B cell (primary cell): Measurements from ENCODE around the gene TRIM65. TPM values are rescaled to one million over a fixed set of nuclear protein-coding genes. Genes with fewer than 3 reads are reported as not detected.

Experiments
- ATAC-seq: fragments of 200-7000 bp; cut with Tn5 transposase; one replicate; pipeline ENCODE4 v1.10.0; 2021; ENCODE audit warnings: low read depth, mild to moderate bottlenecking, moderate number of reproducible peaks, moderate library complexity
- CTCF ChIA-PET: fragments of 350-600 bp; sonication (Branson Sonifier 250); formaldehyde crosslinking; loops from one replicate; lab custom pipeline; 2021; ENCODE audit warnings: antibody characterized with exemption, inconsistent platforms; lab: Charles Lee
- POLR2A ChIA-PET: fragments of 350-600 bp; sonication (Branson Sonifier 250); formaldehyde crosslinking; loops from one replicate; lab custom pipeline; 2021; ENCODE audit warnings: antibody characterized with exemption; lab: Charles Lee
- DNase-seq: peaks from one replicate; pipeline ENCODE4 v3.0.0; 2013
- H2AFZ ChIP-seq: 2 replicates; pipeline ENCODE4 v1.6.1; 2012; ENCODE audit warnings: mild to moderate bottlenecking, low read depth, low read length; ENCODE audit not compliant: insufficient read depth, poor library complexity, severe bottlenecking
- H3K27ac ChIP-seq, 2 donors: 1 replicate in 1 of 2; 2 replicates in 1 of 2; pipeline ENCODE4 v1.5.1; 2012 to 2013; ENCODE audit warnings: low read length in 2 of 2, mild to moderate bottlenecking in 2 of 2, moderate library complexity in 1 of 2
- H3K27me3 ChIP-seq, 4 experiments: fragments of 200-600 bp in 1 of 4; sonication (generic) in 1 of 4; replicated peaks in 1 of 4; 1 replicate in 2 of 4; 2 replicates in 2 of 4; pipeline versions ENCODE4 v1.6.1 to v1.7.0; 2013 to 2016; ENCODE audit warnings: low read length in 3 of 4, mild to moderate bottlenecking in 2 of 4, mixed read lengths in 1 of 4, moderate library complexity in 1 of 4; ENCODE audit not compliant: insufficient read depth in 4 of 4, control insufficient read depth in 3 of 4; ENCODE audit errors: control extremely low read depth in 1 of 4
- H3K36me3 ChIP-seq, 2 experiments: replicated peaks in 1 of 2; 1 replicate in 1 of 2; 2 replicates in 1 of 2; pipeline versions ENCODE4 v1.6.1 to v1.7.1; 2013; ENCODE audit warnings: low read length in 1 of 2; ENCODE audit not compliant: insufficient read depth in 2 of 2, control insufficient read depth in 1 of 2; ENCODE audit errors: control extremely low read depth in 1 of 2, extremely low read depth in 1 of 2
- H3K4me1 ChIP-seq, 2 donors: fragments of 200-600 bp in 1 of 2; sonication (generic) in 1 of 2; 1 replicate in 1 of 2; 2 replicates in 1 of 2; pipeline versions ENCODE4 v1.5.1 to v1.6.1; 2013 to 2017; ENCODE audit warnings: low read length in 2 of 2; ENCODE audit not compliant: control insufficient read depth in 2 of 2, insufficient read depth in 2 of 2
- H3K4me2 ChIP-seq: replicated peaks from 2 replicates; pipeline ENCODE3; 2012; ENCODE audit warnings: mild to moderate bottlenecking, low read depth, low read length; ENCODE audit not compliant: poor library complexity, severe bottlenecking
- H3K4me3 ChIP-seq, 5 experiments: fragments of 200-600 bp in 1 of 5; sonication (generic) in 1 of 5; 1 replicate in 3 of 5; 2 replicates in 2 of 5; pipeline versions ENCODE4 v1.5.1 to v1.7.0; 2011 to 2016; ENCODE audit warnings: low read length in 4 of 5, mild to moderate bottlenecking in 4 of 5, low read depth in 2 of 5, control low read depth in 1 of 5, moderate library complexity in 1 of 5; ENCODE audit not compliant: insufficient read depth in 1 of 5; ENCODE audit errors: control extremely low read depth in 1 of 5, extremely low read depth in 1 of 5
- H3K79me2 ChIP-seq: fragments of 200-600 bp; sonication (generic); one replicate; pipeline ENCODE4 v1.6.0; 2016; ENCODE audit warnings: low read length; ENCODE audit not compliant: control insufficient read depth, insufficient read depth
- H3K9ac ChIP-seq: fragments of 200-600 bp; sonication (generic); 2 replicates; pipeline ENCODE4 v1.6.1; 2017; ENCODE audit warnings: mild to moderate bottlenecking, low read length, moderate library complexity
- H3K9me3 ChIP-seq, 3 donors: one replicate each; pipeline versions ENCODE4 v1.6.1 to v1.7.1; 2013; ENCODE audit warnings: low read length in 2 of 3; ENCODE audit not compliant: control insufficient read depth in 2 of 3, insufficient read depth in 1 of 3; ENCODE audit errors: control extremely low read depth in 1 of 3
- H4K20me1 ChIP-seq: 2 replicates; pipeline ENCODE4 v1.6.0; 2012; ENCODE audit warnings: mild to moderate bottlenecking, low read length; ENCODE audit not compliant: insufficient read depth, control insufficient read depth, poor library complexity, severe bottlenecking
- H3K27ac Mint-ChIP-seq: one replicate; pipeline ENCODE4 v1.8.0; 2021; ENCODE audit warnings: mixed read lengths
- H3K27me3 Mint-ChIP-seq: one replicate; pipeline ENCODE4 v1.8.0; 2021; ENCODE audit warnings: mixed read lengths
- H3K4me1 Mint-ChIP-seq: one replicate; pipeline ENCODE4 v1.8.0; 2021; ENCODE audit warnings: mixed read lengths
- H3K4me3 Mint-ChIP-seq: one replicate; pipeline ENCODE4 v1.8.0; 2021; ENCODE audit warnings: mixed read lengths
- H3K9me3 Mint-ChIP-seq: one replicate; pipeline ENCODE4 v1.8.0; 2022; ENCODE audit warnings: mixed read lengths; ENCODE audit not compliant: insufficient read depth
- EZH2 ChIP-seq: IDR thresholded peaks from 2 replicates; pipeline ENCODE4 v1.6.1; 2012; ENCODE audit warnings: borderline replicate concordance, low read depth, mild to moderate bottlenecking, moderate library complexity, low read length; ENCODE audit not compliant: insufficient read depth, poor library complexity, severe bottlenecking
- WGBS: methylation state at CpG from one replicate; pipeline ENCODE4 v1.1.5; 2013; ENCODE audit warnings: missing lambda C conversion rate; ENCODE audit not compliant: insufficient coverage; 5-methylcytosine and 5-hydroxymethylcytosine counted together
- intact Hi-C: fragments of 100-400 bp; cut with micrococcal nuclease; formaldehyde crosslinking; loops from one replicate; pipeline ENCODE4 v1.10.0; 2022
- polyA plus RNA-seq: library from polyadenylated mRNA; depleted of rRNA; stranded (reverse); fragments of >200 nt; gene quantifications from 2 replicates; pipeline ENCODE4 v1.2.3, GENCODE V29; 2012
- total RNA-seq, 2 donors: library from RNA; stranded (reverse); fragments of 120-200 nt in 1 of 2; gene quantifications; 1 replicate in 1 of 2; 2 replicates in 1 of 2; pipeline versions ENCODE4 v1.2.3 to v1.2.4, GENCODE V29; 2013 to 2022
- TF ChIP-seq, protein P1 (sequence below): fragments of 200-600 bp; IDR thresholded peaks from one replicate; pipeline ENCODE4 v1.8.0; 2022; ENCODE audit warnings: antibody characterized with exemption, mild to moderate bottlenecking

TRIM65 gene
- total and polyA plus RNA-seq, 2 donors (not counting 1 experiment from before 2014, with no cell fraction given) = 16.8 to 40.7 TPM

GRCh38 chr17:75925103-75925502, 28.4 kb upstream of the TRIM65 start:
- H3K9ac ChIP-seq = no peak overlapping the region
- no peak overlapping the region for H3K4me3 ChIP-seq
- intact Hi-C loops = no loop called here
- no peaks in the 10 kb centered on the region for H3K9me3 Mint-ChIP-seq
- no peak for ATAC-seq
- no peak overlapping the region for H3K4me2 ChIP-seq
- H3K4me1 Mint-ChIP-seq = no peaks in the 10 kb centered on the region
- no peaks in the 10 kb centered on the region for H3K79me2 ChIP-seq
- ChIA-PET CTCF (interaction anchor here (0.8 to 1.0 kb wide), 2 partner anchors 78 to 89 kb away, joined by 3 read pairs; no protein-coding TSS in a partner anchor), POLR2A (no interaction called here)
- no peak overlapping the region for H3K27ac ChIP-seq
- H4K20me1 ChIP-seq = no peaks in the 10 kb centered on the region
- no peak for DNase-seq
- H3K4me3 Mint-ChIP-seq = no peak overlapping the region
- no peak overlapping the region for H2AFZ ChIP-seq
- 94% methylated on average over 9 of the region's 11 CpGs for WGBS
- TF ChIP-seq, protein P1, sequence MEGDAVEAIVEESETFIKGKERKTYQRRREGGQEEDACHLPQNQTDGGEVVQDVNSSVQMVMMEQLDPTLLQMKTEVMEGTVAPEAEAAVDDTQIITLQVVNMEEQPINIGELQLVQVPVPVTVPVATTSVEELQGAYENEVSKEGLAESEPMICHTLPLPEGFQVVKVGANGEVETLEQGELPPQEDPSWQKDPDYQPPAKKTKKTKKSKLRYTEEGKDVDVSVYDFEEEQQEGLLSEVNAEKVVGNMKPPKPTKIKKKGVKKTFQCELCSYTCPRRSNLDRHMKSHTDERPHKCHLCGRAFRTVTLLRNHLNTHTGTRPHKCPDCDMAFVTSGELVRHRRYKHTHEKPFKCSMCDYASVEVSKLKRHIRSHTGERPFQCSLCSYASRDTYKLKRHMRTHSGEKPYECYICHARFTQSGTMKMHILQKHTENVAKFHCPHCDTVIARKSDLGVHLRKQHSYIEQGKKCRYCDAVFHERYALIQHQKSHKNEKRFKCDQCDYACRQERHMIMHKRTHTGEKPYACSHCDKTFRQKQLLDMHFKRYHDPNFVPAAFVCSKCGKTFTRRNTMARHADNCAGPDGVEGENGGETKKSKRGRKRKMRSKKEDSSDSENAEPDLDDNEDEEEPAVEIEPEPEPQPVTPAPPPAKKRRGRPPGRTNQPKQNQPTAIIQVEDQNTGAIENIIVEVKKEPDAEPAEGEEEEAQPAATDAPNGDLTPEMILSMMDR = no peak
- TF ChIP-seq EZH2 = no peak
- H3K9me3 ChIP-seq = no peaks in the 10 kb centered on the region
- H3K27me3 ChIP-seq = no peaks in the 10 kb centered on the region
- H3K27ac Mint-ChIP-seq = no peak overlapping the region
- H3K4me1 ChIP-seq = no peaks in the 10 kb centered on the region
- H3K36me3 ChIP-seq = no peaks in the 10 kb centered on the region
- no peaks in the 10 kb centered on the region for H3K27me3 Mint-ChIP-seq

DNA sequence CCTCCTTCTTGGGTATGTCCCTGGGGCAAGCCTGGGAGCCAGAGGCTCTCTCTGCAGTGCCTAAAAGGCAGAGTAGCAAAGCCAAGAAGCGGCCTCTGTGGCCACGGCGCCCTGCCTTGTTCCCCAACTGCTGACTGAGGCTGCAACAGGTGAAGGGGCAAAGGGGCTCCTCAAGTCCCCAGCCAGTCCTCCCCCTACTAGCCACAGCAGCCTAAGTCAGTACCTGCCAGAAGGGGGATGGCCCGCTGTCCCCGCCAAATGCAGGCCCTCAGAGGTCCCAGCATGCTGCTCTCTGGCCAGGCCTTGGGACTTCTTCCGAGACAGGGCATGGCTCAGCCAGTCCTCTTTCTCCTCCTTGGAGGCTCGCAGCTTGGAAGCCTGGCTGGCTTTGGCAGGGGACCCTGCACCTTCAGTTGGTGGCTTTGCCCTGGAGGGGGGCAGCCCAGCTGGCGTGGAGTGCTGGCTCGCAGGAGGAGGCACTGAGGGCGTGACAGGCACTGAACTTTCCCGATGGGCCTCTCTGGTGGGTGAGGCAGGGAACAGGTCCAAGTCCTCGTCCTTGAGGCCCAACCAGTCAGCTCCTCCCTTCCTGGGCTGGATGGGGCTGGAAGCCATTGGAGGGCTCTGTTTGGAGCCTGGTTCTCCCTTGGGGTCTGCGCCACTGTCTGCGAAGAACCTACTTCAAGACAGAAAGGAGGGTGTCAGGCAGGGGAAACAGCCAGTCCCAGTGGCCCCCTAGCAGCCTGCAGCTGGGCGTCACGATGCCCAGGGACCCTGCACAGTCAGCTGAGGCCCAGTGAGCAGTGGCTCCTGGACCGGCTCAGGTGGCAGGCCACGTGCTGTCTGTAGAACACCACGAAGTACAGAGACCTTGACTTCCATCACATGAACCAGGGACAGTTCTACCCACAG, 26.5 kb upstream of the TRIM65 start:
- H4K20me1 ChIP-seq = no peaks in the 10 kb centered on the region
- no peaks in the 10 kb centered on the region for H3K79me2 ChIP-seq
- TF ChIP-seq EZH2 = no peak
- TF ChIP-seq, protein P1 = no peak
- 94% methylated on average over 19 of the region's 19 CpGs for WGBS
- Mint-ChIP-seq H3K9me3 (no peaks in the 10 kb centered on the region), H3K27me3 (no peaks in the 10 kb centered on the region), H3K4me1 (no peaks in the 10 kb centered on the region), H3K27ac (no peak overlapping the region), H3K4me3 (no peak overlapping the region)
- H3K27ac ChIP-seq = no peak overlapping the region
- intact Hi-C loops = no loop called here
- H3K4me2 ChIP-seq = no peak overlapping the region
- ATAC-seq (no peak), DNase-seq (no peak)
- H3K9ac ChIP-seq = no peak overlapping the region
- no peaks in the 10 kb centered on the region for H3K27me3 ChIP-seq
- no peak overlapping the region for H2AFZ ChIP-seq
- no peak overlapping the region for H3K4me3 ChIP-seq
- H3K4me1 ChIP-seq = no peaks in the 10 kb centered on the region
- ChIA-PET POLR2A (no interaction called here), CTCF (no interaction called here)
- H3K9me3 ChIP-seq = no peaks in the 10 kb centered on the region
- peaks cover 0 to 4% of the 10 kb centered on the region in 2 experiments for H3K36me3 ChIP-seq
